Esophagus muscularis mucosa (tissue), 4 donors: ENCODE measurements around the gene CFAP161.

ENCODE experiments used
- EP300 ChIP-seq: sonication (generic); formaldehyde crosslinking; IDR thresholded peaks from one replicate; pipeline ENCODE4 v1.6.1; 2017; ENCODE audit warnings: antibody characterized with exemption
- POLR2A ChIP-seq: fragments of 450-650 bp; IDR thresholded peaks from one replicate; pipeline ENCODE4 v1.6.1; 2017; ENCODE audit warnings: antibody characterized with exemption, moderate library complexity, mild to moderate bottlenecking, low read depth
- TF ChIP-seq, protein P1 (sequence below), 3 experiments: fragments of 200-600 bp in 2 of 3; fragments of 450-650 bp in 1 of 3; sonication (generic) in 2 of 3; IDR thresholded peaks; one replicate each; pipeline ENCODE4 v1.5.1; 2017 to 2019; ENCODE audit warnings: antibody characterized with exemption in 3 of 3, mild to moderate bottlenecking in 2 of 3, moderate library complexity in 1 of 3

DNA sequence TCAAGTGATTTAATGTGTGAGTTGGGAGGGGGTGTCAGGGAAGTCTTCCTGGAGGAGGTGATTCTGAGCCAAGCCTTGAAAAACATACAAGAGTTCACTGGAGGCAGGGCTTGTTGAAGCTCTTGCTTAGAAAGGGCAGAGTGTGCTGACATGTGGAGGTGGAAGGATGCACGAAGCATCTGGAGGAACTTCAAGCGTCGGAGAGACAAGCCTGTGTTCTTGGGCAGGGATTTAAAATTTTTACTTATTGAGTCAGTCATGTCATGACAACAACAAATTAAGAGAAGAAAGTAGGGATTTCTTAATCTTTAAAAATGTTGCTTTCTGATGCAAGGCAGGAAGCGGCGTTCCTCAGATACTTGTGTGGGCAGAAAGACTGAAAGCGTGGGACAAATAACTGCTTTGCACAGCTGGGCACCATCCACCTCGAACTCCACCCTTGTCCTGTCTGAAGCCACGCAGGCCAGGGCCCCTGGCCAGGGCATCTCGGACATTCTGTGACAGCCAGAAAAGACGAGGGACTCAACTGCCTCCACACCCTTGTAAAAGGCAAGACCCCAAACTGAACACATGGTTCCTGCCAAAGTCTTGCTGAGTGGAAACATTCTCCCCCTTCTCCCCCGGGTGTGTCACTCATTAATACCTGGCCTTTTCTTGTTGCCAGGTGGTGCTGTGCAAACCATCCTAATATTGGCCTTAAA, 55.7 kb downstream of the CFAP161 start:
- TF ChIP-seq EP300 (no peak), POLR2A (no peak)
- TF ChIP-seq, protein P1, sequence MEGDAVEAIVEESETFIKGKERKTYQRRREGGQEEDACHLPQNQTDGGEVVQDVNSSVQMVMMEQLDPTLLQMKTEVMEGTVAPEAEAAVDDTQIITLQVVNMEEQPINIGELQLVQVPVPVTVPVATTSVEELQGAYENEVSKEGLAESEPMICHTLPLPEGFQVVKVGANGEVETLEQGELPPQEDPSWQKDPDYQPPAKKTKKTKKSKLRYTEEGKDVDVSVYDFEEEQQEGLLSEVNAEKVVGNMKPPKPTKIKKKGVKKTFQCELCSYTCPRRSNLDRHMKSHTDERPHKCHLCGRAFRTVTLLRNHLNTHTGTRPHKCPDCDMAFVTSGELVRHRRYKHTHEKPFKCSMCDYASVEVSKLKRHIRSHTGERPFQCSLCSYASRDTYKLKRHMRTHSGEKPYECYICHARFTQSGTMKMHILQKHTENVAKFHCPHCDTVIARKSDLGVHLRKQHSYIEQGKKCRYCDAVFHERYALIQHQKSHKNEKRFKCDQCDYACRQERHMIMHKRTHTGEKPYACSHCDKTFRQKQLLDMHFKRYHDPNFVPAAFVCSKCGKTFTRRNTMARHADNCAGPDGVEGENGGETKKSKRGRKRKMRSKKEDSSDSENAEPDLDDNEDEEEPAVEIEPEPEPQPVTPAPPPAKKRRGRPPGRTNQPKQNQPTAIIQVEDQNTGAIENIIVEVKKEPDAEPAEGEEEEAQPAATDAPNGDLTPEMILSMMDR (IDR thresholded peaks at IDR 0.05) = no peak
